Measurements from ENCODE around the gene ATXN7L1.
A peak's percentile ranks its signal among the peaks of the same experiment; 100 is the strongest.

The ATXN7L1 gene

GRCh38 chr7:105776986-105777910 is 99.2 kb downstream of the ATXN7L1 start:
- DNase-seq (ENCODE audit: low spot score), result peak; percentile 62

GRCh38 chr7:105776068-105776790 is 100.2 kb downstream of the ATXN7L1 start:
- peak; percentile 100 for DNase-seq (ENCODE audit: low spot score)

GRCh38 chr7:105775580-105775979 is 100.8 kb downstream of the ATXN7L1 start:
- no peak for DNase-seq (ENCODE audit: low spot score)

GRCh38 chr7:105773030-105773460 is 103.4 kb downstream of the ATXN7L1 start:
- DNase-seq (ENCODE audit: low spot score), result peak; percentile 38

GRCh38 chr7:105769901-105770628 is 106.3 kb downstream of the ATXN7L1 start:
- DNase-seq (ENCODE audit: low spot score), result peak; percentile 67

GRCh38 chr7:105768898-105769507 is 107.4 kb downstream of the ATXN7L1 start:
- DNase-seq (ENCODE audit: low spot score), result no peak

GRCh38 chr7:105768117-105768516 is 108.3 kb downstream of the ATXN7L1 start:
- DNase-seq (ENCODE audit: low spot score), result no peak

GRCh38 chr7:105766421-105767073 is 109.9 kb downstream of the ATXN7L1 start:
- no peak for DNase-seq (ENCODE audit: low spot score)

- DNase-seq (ENCODE audit: low spot score), result no peak
Observed at GRCh38 chr7:105765846-105766245, 110.6 kb downstream of the ATXN7L1 start.

- DNase-seq (ENCODE audit: low spot score), result no peak
Observed at GRCh38 chr7:105764506-105764905, 111.9 kb downstream of the ATXN7L1 start.

- DNase-seq (ENCODE audit: low spot score), result peak; percentile 67
Observed at GRCh38 chr7:105760551-105761447, 115.6 kb downstream of the ATXN7L1 start.

- DNase-seq (ENCODE audit: low spot score), result peak; percentile 94
Observed at GRCh38 chr7:105759670-105760550, 116.5 kb downstream of the ATXN7L1 start.

- no peak for DNase-seq (ENCODE audit: low spot score)
Observed at GRCh38 chr7:105756367-105756766, 120.0 kb downstream of the ATXN7L1 start.

- DNase-seq (ENCODE audit: low spot score), result no peak
Observed at GRCh38 chr7:105752671-105753275, 123.6 kb downstream of the ATXN7L1 start.

GRCh38 chr7:105751054-105751453 is 125.3 kb downstream of the ATXN7L1 start:
- no peak for DNase-seq (ENCODE audit: low spot score)

- no peak for DNase-seq (ENCODE audit: low spot score)
Observed at GRCh38 chr7:105748701-105749100, 127.7 kb downstream of the ATXN7L1 start.

- DNase-seq (ENCODE audit: low spot score), result no peak
Observed at GRCh38 chr7:105745681-105746330, 130.6 kb downstream of the ATXN7L1 start.

- no peak for DNase-seq (ENCODE audit: low spot score)
Observed at GRCh38 chr7:105744258-105744657, 132.1 kb downstream of the ATXN7L1 start.

All from SW480 (cell line).